ENCODE data around the gene TOR3A.

DNA sequence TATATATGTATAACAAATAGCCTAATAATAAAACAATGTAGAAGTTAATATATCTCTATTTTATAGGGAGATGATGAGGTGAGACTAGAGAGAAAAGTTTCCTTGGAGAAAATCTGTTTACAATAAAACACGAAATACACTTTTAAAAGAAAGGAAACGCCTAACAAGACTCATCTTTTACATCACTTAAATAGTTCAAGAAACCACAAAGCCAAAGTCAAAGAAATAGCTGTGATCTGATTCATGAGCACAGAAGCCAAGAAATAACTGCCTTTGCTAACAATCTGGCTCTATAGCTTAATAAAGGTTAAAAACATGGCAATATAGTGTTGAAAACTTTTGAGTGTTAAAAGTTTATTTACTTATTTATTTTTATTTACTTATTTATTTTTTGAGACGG lies 61.5 kb downstream of the TOR3A start:
- TF ChIP-seq POLR2AphosphoS5 (IDR thresholded peaks at IDR 0.05; ENCODE audit: low read depth, low read length), result no peak
- TF ChIP-seq TAF1 (IDR thresholded peaks at IDR 0.05; ENCODE audit: borderline replicate concordance, insufficient read depth, low read length), result no peak
- TF ChIP-seq, protein P1, sequence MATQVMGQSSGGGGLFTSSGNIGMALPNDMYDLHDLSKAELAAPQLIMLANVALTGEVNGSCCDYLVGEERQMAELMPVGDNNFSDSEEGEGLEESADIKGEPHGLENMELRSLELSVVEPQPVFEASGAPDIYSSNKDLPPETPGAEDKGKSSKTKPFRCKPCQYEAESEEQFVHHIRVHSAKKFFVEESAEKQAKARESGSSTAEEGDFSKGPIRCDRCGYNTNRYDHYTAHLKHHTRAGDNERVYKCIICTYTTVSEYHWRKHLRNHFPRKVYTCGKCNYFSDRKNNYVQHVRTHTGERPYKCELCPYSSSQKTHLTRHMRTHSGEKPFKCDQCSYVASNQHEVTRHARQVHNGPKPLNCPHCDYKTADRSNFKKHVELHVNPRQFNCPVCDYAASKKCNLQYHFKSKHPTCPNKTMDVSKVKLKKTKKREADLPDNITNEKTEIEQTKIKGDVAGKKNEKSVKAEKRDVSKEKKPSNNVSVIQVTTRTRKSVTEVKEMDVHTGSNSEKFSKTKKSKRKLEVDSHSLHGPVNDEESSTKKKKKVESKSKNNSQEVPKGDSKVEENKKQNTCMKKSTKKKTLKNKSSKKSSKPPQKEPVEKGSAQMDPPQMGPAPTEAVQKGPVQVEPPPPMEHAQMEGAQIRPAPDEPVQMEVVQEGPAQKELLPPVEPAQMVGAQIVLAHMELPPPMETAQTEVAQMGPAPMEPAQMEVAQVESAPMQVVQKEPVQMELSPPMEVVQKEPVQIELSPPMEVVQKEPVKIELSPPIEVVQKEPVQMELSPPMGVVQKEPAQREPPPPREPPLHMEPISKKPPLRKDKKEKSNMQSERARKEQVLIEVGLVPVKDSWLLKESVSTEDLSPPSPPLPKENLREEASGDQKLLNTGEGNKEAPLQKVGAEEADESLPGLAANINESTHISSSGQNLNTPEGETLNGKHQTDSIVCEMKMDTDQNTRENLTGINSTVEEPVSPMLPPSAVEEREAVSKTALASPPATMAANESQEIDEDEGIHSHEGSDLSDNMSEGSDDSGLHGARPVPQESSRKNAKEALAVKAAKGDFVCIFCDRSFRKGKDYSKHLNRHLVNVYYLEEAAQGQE (IDR thresholded peaks at IDR 0.05; ENCODE audit: insufficient read depth in 1 of 2, low read depth in 2 of 2, low read length in 2 of 2), result no peak

Measured in PFSK-1 (cell line).